A673 (cell line): ENCODE results near the gene NELL1. TPM values are rescaled to one million over a fixed set of nuclear protein-coding genes. Genes with fewer than 3 reads are reported as not detected.
"Not testable (repeated sequence)": the region's sequence is repeated elsewhere in the genome, so short reads cannot be mapped to it uniquely, and the experiment has no call there.

Experiments used
- BruUV-seq: library from RNA; stranded (reverse); fragments of 400-500 nt; replicated peaks from 2 replicates; lab custom pipeline; 2021; lab: Mats Ljungman, UMichigan
- CTCF ChIA-PET: fragments of 300-600 bp; sonication (Branson Sonifier 250); formaldehyde crosslinking; loops from one replicate; lab custom pipeline; 2022; ENCODE audit warnings: antibody characterized with exemption; lab: Charles Lee
- POLR2A ChIA-PET: fragments of 300-600 bp; sonication (Branson Sonifier 250); formaldehyde crosslinking; loops from one replicate; lab custom pipeline; 2022; ENCODE audit warnings: antibody characterized with exemption; ENCODE audit not compliant: low non-redundant PET; lab: Charles Lee
- DNase-seq: peaks from one replicate; pipeline ENCODE4 v3.0.0-alpha.2; 2015; ENCODE audit warnings: low spot score
- H3K27ac ChIP-seq: fragments of 200-600 bp; sonication (generic); 2 replicates; pipeline ENCODE4 v1.5.1; 2016; ENCODE audit warnings: mixed run types, low read depth, mild to moderate bottlenecking, mixed read lengths, antibody characterized with exemption, low read length; ENCODE audit not compliant: poor library complexity, severe bottlenecking
- H3K27me3 ChIP-seq: fragments of 200-600 bp; sonication (generic); replicated peaks from 2 replicates; pipeline ENCODE4 v1.6.1; 2017; ENCODE audit warnings: mixed run types, low read depth, mild to moderate bottlenecking, mixed read lengths, antibody characterized with exemption, low read length; ENCODE audit not compliant: insufficient read depth, poor library complexity
- H3K36me3 ChIP-seq: fragments of 200-600 bp; sonication (generic); 2 replicates; pipeline ENCODE4 v1.6.1; 2016; ENCODE audit warnings: mixed run types, mild to moderate bottlenecking, mixed read lengths, antibody characterized with exemption, low read length; ENCODE audit not compliant: insufficient read depth, poor library complexity, severe bottlenecking
- H3K4me1 ChIP-seq: fragments of 200-600 bp; sonication (generic); 2 replicates; pipeline ENCODE4 v1.6.1; 2017; ENCODE audit warnings: mixed run types, mild to moderate bottlenecking, mixed read lengths, antibody characterized with exemption, low read length; ENCODE audit not compliant: insufficient read depth, poor library complexity, severe bottlenecking
- H3K4me3 ChIP-seq: fragments of 200-600 bp; sonication (generic); 2 replicates; pipeline ENCODE4 v1.5.1; 2016; ENCODE audit warnings: low read depth, mixed run types, mild to moderate bottlenecking, mixed read lengths, low read length; ENCODE audit not compliant: poor library complexity, severe bottlenecking
- H3K9me3 ChIP-seq: fragments of 200-600 bp; sonication (generic); 2 replicates; pipeline ENCODE4 v1.6.1; 2016; ENCODE audit warnings: mixed run types, low read depth, mild to moderate bottlenecking, mixed read lengths, antibody characterized with exemption, low read length; ENCODE audit not compliant: poor library complexity, severe bottlenecking
- CTCF ChIP-seq: fragments of 300-800, 200-600 bp; sonication (generic); conservative IDR thresholded peaks from 2 replicates; pipeline ENCODE4 v1.5.1; 2017; ENCODE audit warnings: low read depth, mild to moderate bottlenecking, antibody characterized with exemption, low read length, moderate library complexity, mixed read lengths
- EZH2 ChIP-seq: fragments of 200-600 bp; sonication (generic); IDR thresholded peaks from 2 replicates; pipeline ENCODE4 v1.6.1; 2017; ENCODE audit warnings: borderline replicate concordance, low read depth, mild to moderate bottlenecking, mixed read lengths, antibody characterized with exemption, low read length; ENCODE audit not compliant: poor library complexity, severe bottlenecking
- intact Hi-C: fragments of 100-400 bp; cut with micrococcal nuclease; formaldehyde crosslinking; loops from one replicate; pipeline ENCODE4 v1.10.0; 2022; ENCODE audit not compliant: unreplicated experiment
- total RNA-seq: library from RNA; stranded (reverse); gene quantifications from 2 replicates; pipeline ENCODE4 v1.2.3, GENCODE V29; 2021

NELL1 gene
- total RNA-seq, 1 experiment from 2014 or later, result 0.32 TPM

DNA sequence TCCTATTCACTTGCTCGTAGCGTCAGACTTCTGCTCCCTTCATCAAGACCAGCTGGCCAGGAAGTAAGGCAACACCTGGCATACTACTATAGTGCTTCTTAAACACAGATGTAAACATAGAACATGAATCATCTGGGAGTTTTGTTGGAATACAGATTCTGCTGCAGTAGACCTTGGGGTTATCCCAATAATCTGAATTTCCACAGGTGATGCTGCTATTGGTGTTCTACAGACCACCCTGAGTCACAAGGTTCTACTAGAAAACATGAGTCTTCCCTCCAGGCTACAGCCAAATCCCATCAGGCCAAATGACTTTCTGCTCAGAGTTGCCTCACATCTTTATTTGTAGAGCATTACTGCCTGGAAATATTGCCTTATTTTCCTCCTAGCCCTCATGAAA lies 175.2 kb downstream of the NELL1 start:
- ChIA-PET POLR2A (no interaction called here), CTCF (no interaction called here)
- intact Hi-C loops, result no loop called here
- Histone ChIP-seq H3K27me3 (no peaks in the 10 kb centered on the region), H3K4me1 (no peaks in the 10 kb centered on the region), H3K9me3 (no peaks in the 10 kb centered on the region), H3K36me3 (no peaks in the 10 kb centered on the region), H3K4me3 (no peak overlapping the region), H3K27ac (no peak overlapping the region)
- DNase-seq, result no peak
- no TSS peak for BruUV-seq
- TF ChIP-seq EZH2 (no peak), CTCF (no peak)

- H3K36me3 ChIP-seq, result no peaks in the 10 kb centered on the region
- intact Hi-C loops, result no loop called here
- POLR2A ChIA-PET, result no interaction called here
- BruUV-seq, result no TSS peak
- H3K27me3 ChIP-seq, result no peaks in the 10 kb centered on the region
- TF ChIP-seq CTCF, result no peak
- TF ChIP-seq EZH2, result no peak
- no peaks in the 10 kb centered on the region for H3K4me1 ChIP-seq
- no peak overlapping the region for H3K27ac ChIP-seq
- CTCF ChIA-PET, result no interaction called here
- H3K4me3 ChIP-seq, result no peak overlapping the region
- peak; percentile 4 for DNase-seq
- H3K9me3 ChIP-seq, result no peaks in the 10 kb centered on the region
Measured at GRCh38 chr11:20854215-20854955, 185.0 kb downstream of the NELL1 start.

DNA sequence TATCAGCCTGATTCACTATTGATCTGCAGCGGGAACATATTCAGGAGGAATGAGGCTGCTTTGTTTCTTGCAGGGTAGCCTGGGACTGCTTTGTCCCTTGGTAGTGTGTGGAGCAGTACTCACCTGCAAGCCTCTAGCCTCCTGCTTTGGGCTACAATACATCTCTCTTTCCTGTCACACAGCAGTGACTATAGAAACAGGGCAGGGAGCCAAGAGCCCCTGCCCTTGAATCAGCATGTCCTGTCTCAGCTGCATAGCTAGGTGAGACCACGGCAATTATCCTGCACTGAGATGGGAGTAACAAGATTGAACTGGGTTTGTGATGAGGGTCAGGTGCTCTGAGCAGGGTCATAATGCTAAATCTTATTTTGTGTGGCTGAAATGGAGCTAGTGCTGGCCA lies 191.9 kb downstream of the NELL1 start:
- ChIA-PET CTCF (no interaction called here), POLR2A (no interaction called here)
- no peaks in the 10 kb centered on the region for H3K36me3 ChIP-seq
- no peak for DNase-seq
- TF ChIP-seq CTCF (no peak), EZH2 (no peak)
- H3K4me1 ChIP-seq, result no peaks in the 10 kb centered on the region
- H3K4me3 ChIP-seq, result no peak overlapping the region
- intact Hi-C loops, result no loop called here
- H3K27ac ChIP-seq, result no peak overlapping the region
- BruUV-seq, result no TSS peak
- no peaks in the 10 kb centered on the region for H3K9me3 ChIP-seq
- H3K27me3 ChIP-seq, result no peaks in the 10 kb centered on the region

DNA sequence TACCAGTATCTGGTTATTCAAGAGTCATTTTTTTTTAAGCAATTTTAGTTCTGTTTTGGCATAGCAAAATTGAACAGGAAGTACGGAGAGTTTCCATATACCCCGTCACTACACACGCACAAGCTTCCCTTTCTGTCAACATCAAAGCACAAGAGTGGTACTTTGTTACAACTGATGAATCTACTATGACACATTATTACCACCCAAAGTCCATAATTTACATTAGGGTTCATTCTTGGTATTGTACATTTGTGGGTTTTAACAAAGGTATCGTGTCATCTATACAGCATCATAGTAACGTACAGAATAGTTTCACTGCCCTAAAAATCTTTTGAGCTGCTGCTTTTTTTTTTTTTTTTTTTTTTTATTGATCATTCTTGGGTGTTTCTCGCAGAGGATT lies 192.9 kb downstream of the NELL1 start:
- H3K27ac ChIP-seq, intact Hi-C loops: not testable (repeated sequence)

More for the DNA sequence above, 192.9 kb downstream of the NELL1 start:
- DNase-seq, POLR2A ChIA-PET, CTCF ChIA-PET, H3K36me3 ChIP-seq, H3K27me3 ChIP-seq, BruUV-seq, H3K4me1 ChIP-seq, H3K9me3 ChIP-seq, H3K4me3 ChIP-seq: not testable (repeated sequence)
